ENCODE data around the gene EFNA5. TPM values are rescaled to one million over a fixed set of nuclear protein-coding genes. Genes with fewer than 3 reads are reported as not detected.

Gene EFNA5
- total and polyA plus RNA-seq, 2 of the 13 experiments (the other 11 are each of a cell fraction or from before 2014, with no cell fraction given) = not detected

DNA sequence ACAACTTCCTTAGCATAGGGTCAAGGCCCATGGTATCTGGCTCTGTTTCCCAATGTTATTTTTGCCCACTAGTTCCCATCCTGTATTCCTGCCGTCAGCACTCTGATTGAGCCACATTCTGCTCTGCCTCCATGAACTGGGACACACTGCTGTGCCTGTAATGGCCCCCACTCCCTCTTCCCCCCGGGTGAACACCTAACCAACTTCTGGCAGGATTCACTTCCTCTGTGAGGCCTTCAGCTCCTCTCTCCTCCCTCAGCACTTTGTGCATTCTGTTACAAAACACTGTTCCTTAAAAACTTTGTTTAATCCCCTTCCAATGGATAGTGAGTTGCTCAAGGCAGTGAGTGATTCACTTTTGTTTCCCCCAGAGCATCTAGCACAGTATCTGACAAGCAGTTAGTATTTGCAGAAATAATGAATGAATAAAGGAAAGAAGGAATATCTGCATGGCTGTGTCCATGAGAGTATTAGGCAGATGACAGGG lies 183.6 kb downstream of the EFNA5 start:
- CTCF ChIA-PET (ENCODE audit: low intra/inter-chr PET ratio, low total read pairs) = no interaction called here
- POLR2A ChIA-PET = no interaction called here
- no TSS peak for BruUV-seq (replicated peaks)

DNA sequence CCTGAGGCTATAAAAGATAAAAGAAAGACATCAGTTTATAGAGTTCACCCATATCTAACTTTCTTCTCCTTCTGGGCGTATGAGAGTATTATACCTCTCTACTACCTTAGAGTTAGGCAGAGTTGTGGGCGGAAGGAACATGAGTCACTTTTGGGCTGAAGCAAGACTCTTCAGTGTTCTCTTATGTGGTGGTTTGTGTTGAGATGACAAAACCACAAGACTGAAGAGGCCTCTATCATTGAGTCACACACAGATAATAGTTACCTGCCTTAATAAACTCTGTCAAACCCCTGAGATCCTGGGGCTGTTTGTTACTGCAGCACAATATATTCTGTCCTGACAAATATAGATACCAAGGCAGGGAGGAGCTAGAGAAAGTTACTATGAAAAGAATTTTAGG lies 184.2 kb downstream of the EFNA5 start:
- DNase-seq (ENCODE audit: low spot score) = no peak
- 53% methylated on average over 2 of the region's 2 CpGs for WGBS (ENCODE audit: low lambda C conversion rate)
- no TSS peak for BruUV-seq (replicated peaks)
- no peak overlapping the region for H3K9ac ChIP-seq (ENCODE audit: insufficient read depth, low read depth, low read length)
- no peaks in the 10 kb centered on the region for H3K4me1 ChIP-seq (ENCODE audit: insufficient read depth, low read length)
- intact Hi-C loops (cut with micrococcal nuclease; ENCODE audit: unreplicated experiment) (no loop called here), in situ Hi-C loops (cut with HindIII; ENCODE audit: extremely low pct_ligation_motif_present, low pct_unique_long_range_greater_than_20kb) (no loop called here)
- no peak overlapping the region for H3K4me3 ChIP-seq (replicated peaks in 1 of 3; ENCODE audit: insufficient read depth in 1 of 3, low read depth in 2 of 3, low read length in 3 of 3)
- H3K27ac ChIP-seq (ENCODE audit: extremely low read length, insufficient read depth, low read length) = no peak overlapping the region
- no peak overlapping the region for H2AFZ ChIP-seq (ENCODE audit: low read length)
- no peaks in the 10 kb centered on the region for H3K79me2 ChIP-seq (ENCODE audit: insufficient read depth, low read length)
- FAIRE-seq = no peak
- H3K27me3 ChIP-seq (ENCODE audit: control insufficient read depth in 1 of 2, insufficient read depth in 2 of 2, low read length in 2 of 2) = no peaks in the 10 kb centered on the region
- H3K9me3 ChIP-seq (ENCODE audit: low read length) = no peaks in the 10 kb centered on the region
- CTCF ChIA-PET (ENCODE audit: low intra/inter-chr PET ratio, low total read pairs) = no interaction called here
- no peaks in the 10 kb centered on the region for H4K20me1 ChIP-seq (ENCODE audit: insufficient read depth, low read length)
- POLR2A ChIA-PET = no interaction called here
- H3K36me3 ChIP-seq (replicated peaks in 1 of 2; ENCODE audit: control insufficient read depth in 1 of 2, insufficient read depth in 2 of 2, low read length in 2 of 2) = no peaks in the 10 kb centered on the region
- H3K4me2 ChIP-seq (ENCODE audit: low read depth, low read length) = no peak overlapping the region
- no peak for ATAC-seq
- TF ChIP-seq SETDB1 (CRISPR knock-in tag; IDR thresholded peaks at IDR 0.05; ENCODE audit: borderline replicate concordance) (no peak), RBFOX2 (IDR thresholded peaks at IDR 0.05; ENCODE audit: low read depth, low read length) (no peak), EED (CRISPR knock-in tag; IDR thresholded peaks at IDR 0.05) (no peak), RBM22 (optimal IDR thresholded peaks at IDR 0.05; ENCODE audit: low read length) (no peak), ZNF263 (CRISPR knock-in tag; IDR thresholded peaks at IDR 0.05) (no peak), RARG (CRISPR knock-in tag; IDR thresholded peaks at IDR 0.05; ENCODE audit: low read depth) (no peak), ZNF33A (CRISPR knock-in tag; IDR thresholded peaks at IDR 0.05; ENCODE audit: borderline replicate concordance) (no peak)
- TF ChIP-seq, protein P1, sequence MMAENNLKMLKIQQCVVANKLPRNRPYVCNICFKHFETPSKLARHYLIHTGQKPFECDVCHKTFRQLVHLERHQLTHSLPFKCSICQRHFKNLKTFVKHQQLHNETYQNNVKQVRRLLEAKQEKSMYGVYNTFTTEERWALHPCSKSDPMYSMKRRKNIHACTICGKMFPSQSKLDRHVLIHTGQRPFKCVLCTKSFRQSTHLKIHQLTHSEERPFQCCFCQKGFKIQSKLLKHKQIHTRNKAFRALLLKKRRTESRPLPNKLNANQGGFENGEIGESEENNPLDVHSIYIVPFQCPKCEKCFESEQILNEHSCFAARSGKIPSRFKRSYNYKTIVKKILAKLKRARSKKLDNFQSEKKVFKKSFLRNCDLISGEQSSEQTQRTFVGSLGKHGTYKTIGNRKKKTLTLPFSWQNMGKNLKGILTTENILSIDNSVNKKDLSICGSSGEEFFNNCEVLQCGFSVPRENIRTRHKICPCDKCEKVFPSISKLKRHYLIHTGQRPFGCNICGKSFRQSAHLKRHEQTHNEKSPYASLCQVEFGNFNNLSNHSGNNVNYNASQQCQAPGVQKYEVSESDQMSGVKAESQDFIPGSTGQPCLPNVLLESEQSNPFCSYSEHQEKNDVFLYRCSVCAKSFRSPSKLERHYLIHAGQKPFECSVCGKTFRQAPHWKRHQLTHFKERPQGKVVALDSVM (CRISPR knock-in tag; IDR thresholded peaks at IDR 0.05) = no peak
- TF ChIP-seq, protein P2, sequence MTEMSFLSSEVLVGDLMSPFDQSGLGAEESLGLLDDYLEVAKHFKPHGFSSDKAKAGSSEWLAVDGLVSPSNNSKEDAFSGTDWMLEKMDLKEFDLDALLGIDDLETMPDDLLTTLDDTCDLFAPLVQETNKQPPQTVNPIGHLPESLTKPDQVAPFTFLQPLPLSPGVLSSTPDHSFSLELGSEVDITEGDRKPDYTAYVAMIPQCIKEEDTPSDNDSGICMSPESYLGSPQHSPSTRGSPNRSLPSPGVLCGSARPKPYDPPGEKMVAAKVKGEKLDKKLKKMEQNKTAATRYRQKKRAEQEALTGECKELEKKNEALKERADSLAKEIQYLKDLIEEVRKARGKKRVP (CRISPR knock-in tag; IDR thresholded peaks at IDR 0.05) = no peak
- TF ChIP-seq, protein P3, sequence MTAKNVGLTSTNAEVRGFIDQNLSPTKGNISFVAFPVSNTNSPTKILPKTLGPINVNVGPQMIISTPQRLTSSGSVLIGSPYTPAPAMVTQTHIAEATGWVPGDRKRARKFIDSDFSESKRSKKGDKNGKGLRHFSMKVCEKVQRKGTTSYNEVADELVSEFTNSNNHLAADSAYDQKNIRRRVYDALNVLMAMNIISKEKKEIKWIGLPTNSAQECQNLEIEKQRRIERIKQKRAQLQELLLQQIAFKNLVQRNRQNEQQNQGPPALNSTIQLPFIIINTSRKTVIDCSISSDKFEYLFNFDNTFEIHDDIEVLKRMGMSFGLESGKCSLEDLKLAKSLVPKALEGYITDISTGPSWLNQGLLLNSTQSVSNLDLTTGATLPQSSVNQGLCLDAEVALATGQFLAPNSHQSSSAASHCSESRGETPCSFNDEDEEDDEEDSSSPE (CRISPR knock-in tag; IDR thresholded peaks at IDR 0.05) = no peak

More for the DNA sequence above, 183.6 kb downstream of the EFNA5 start:
- Histone ChIP-seq H3K27me3 (ENCODE audit: control insufficient read depth in 1 of 2, insufficient read depth in 2 of 2, low read length in 2 of 2) (no peaks in the 10 kb centered on the region), H3K9me3 (ENCODE audit: low read length) (no peaks in the 10 kb centered on the region), H3K36me3 (replicated peaks in 1 of 2; ENCODE audit: control insufficient read depth in 1 of 2, insufficient read depth in 2 of 2, low read length in 2 of 2) (no peaks in the 10 kb centered on the region), H2AFZ (ENCODE audit: low read length) (no peak overlapping the region), H3K4me3 (replicated peaks in 1 of 3; ENCODE audit: insufficient read depth in 1 of 3, low read depth in 2 of 3, low read length in 3 of 3) (no peak overlapping the region), H3K79me2 (ENCODE audit: insufficient read depth, low read length) (no peaks in the 10 kb centered on the region), H3K4me1 (ENCODE audit: insufficient read depth, low read length) (no peaks in the 10 kb centered on the region), H3K4me2 (ENCODE audit: low read depth, low read length) (no peak overlapping the region), H3K27ac (ENCODE audit: extremely low read length, insufficient read depth, low read length) (no peak overlapping the region), H4K20me1 (ENCODE audit: insufficient read depth, low read length) (no peaks in the 10 kb centered on the region), H3K9ac (ENCODE audit: insufficient read depth, low read depth, low read length) (no peak overlapping the region)
- ATAC-seq (no peak), FAIRE-seq (no peak), DNase-seq (ENCODE audit: low spot score) (no peak)
- TF ChIP-seq, protein P4, sequence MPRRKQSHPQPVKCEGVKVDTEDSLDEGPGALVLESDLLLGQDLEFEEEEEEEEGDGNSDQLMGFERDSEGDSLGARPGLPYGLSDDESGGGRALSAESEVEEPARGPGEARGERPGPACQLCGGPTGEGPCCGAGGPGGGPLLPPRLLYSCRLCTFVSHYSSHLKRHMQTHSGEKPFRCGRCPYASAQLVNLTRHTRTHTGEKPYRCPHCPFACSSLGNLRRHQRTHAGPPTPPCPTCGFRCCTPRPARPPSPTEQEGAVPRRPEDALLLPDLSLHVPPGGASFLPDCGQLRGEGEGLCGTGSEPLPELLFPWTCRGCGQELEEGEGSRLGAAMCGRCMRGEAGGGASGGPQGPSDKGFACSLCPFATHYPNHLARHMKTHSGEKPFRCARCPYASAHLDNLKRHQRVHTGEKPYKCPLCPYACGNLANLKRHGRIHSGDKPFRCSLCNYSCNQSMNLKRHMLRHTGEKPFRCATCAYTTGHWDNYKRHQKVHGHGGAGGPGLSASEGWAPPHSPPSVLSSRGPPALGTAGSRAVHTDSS (CRISPR knock-in tag; conservative IDR thresholded peaks at IDR 0.05) = no peak
- TF ChIP-seq CENPT (CRISPR knock-in tag; IDR thresholded peaks at IDR 0.05; ENCODE audit: low read depth) (no peak), TCF7 (IDR thresholded peaks at IDR 0.05; ENCODE audit: low read depth) (no peak)
- 3% methylated on average over 2 of the region's 2 CpGs for WGBS (ENCODE audit: low lambda C conversion rate)
- in situ Hi-C loops (cut with HindIII; ENCODE audit: extremely low pct_ligation_motif_present, low pct_unique_long_range_greater_than_20kb) = no loop called here
- intact Hi-C loops (cut with micrococcal nuclease; ENCODE audit: unreplicated experiment) = no loop called here

All from HepG2 (cell line).